GM19099 (cell line): Measurements from ENCODE around the gene PLTP.

Experiments used
- POLR2A ChIP-seq: IDR thresholded peaks from 3 replicates; pipeline ENCODE4 v1.6.1; 2011; ENCODE audit warnings: low read depth; ENCODE audit not compliant: insufficient read length; ENCODE audit errors: extremely low read depth

The PLTP gene

GRCh38 chr20:45947110-45947866 lies 35.3 kb upstream of the PLTP start:
- TF ChIP-seq POLR2A = no peak

- TF ChIP-seq POLR2A = no peak
These were observed 34.4 kb upstream of the PLTP start for GRCh38 chr20:45946149-45946970.

GRCh38 chr20:45945678-45946148 lies 33.8 kb upstream of the PLTP start:
- TF ChIP-seq POLR2A = no peak

GRCh38 chr20:45944965-45945677 lies 33.2 kb upstream of the PLTP start:
- TF ChIP-seq POLR2A = no peak

GRCh38 chr20:45944151-45944964 lies 32.4 kb upstream of the PLTP start:
- TF ChIP-seq POLR2A = no peak

GRCh38 chr20:45943613-45944012 lies 31.7 kb upstream of the PLTP start:
- TF ChIP-seq POLR2A = no peak

- no peak for TF ChIP-seq POLR2A
These were observed 28.5 kb upstream of the PLTP start for GRCh38 chr20:45940469-45940868.

- no peak for TF ChIP-seq POLR2A
These were observed 28.1 kb upstream of the PLTP start for GRCh38 chr20:45940053-45940452.

- TF ChIP-seq POLR2A = no peak
These were observed 26.9 kb upstream of the PLTP start for GRCh38 chr20:45938727-45939438.

- no peak for TF ChIP-seq POLR2A
These were observed 25.8 kb upstream of the PLTP start for GRCh38 chr20:45937765-45938164.

GRCh38 chr20:45935416-45936046 lies 23.6 kb upstream of the PLTP start:
- TF ChIP-seq POLR2A = no peak

- peak; percentile 96 for TF ChIP-seq POLR2A
These were observed 22.8 kb upstream of the PLTP start, which contains the start of gene PCIF1 for GRCh38 chr20:45934586-45935415. Gene PCIF1, plus strand, starts transcription at chr20:45934683. Its CDS starts 4,317 bp downstream, at chr20:45939000.

GRCh38 chr20:45934046-45934585 lies 22.2 kb upstream of the PLTP start:
- TF ChIP-seq POLR2A = no peak
